ENCODE measurements around the gene SIRPG. TPM values are rescaled to one million over a fixed set of nuclear protein-coding genes. Genes with fewer than 3 reads are reported as not detected.
"Not testable (repeated sequence)": the region's sequence is repeated elsewhere in the genome, so short reads cannot be mapped to it uniquely, and the experiment has no call there.

Gene SIRPG
- total RNA-seq, 1 donor from 2014 or later = not detected

DNA sequence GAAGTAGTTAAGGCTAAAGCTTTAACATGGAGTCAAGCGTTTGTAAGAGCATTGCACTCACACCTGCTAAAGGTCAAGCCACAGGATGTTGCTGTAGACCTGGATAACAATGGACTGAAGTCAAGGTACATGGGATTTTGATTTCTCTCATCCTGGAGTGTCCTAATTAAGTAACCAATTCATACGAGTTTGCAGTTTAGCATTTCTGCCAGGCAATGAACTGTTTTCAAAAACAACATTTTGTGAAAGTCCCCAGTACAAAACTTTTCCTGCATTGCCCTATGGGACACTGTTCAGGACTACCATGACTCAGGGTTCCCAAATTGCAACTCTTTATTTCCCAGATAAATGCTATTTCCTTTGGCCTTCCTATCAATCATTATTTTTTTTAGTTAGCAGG lies 20.4 kb downstream of the SIRPG start:
- DNase-seq (ENCODE audit: low spot score) (no peak), ATAC-seq (no peak)

DNA sequence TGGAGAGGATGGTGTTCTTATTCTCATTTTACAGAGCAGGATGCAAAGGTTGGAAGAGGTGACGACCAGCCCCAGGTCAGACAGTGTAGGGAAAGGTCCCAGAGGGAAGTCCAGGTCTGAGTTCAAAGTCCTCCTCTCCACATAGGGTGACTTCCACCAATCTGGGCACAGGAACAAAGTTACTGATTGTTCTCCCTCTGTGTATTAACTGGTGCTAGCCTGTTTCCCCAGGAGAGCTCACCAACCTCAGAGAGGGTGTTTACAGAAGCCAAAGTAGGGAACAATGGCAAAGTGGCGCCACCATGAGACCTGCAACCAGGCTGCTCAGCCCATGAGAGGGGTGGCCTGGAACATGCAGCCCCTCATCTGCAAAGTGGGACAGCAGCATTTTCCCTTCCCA lies 21.0 kb downstream of the SIRPG start:
- DNase-seq (ENCODE audit: low spot score) (no peak), ATAC-seq (peak; percentile 40)

DNA sequence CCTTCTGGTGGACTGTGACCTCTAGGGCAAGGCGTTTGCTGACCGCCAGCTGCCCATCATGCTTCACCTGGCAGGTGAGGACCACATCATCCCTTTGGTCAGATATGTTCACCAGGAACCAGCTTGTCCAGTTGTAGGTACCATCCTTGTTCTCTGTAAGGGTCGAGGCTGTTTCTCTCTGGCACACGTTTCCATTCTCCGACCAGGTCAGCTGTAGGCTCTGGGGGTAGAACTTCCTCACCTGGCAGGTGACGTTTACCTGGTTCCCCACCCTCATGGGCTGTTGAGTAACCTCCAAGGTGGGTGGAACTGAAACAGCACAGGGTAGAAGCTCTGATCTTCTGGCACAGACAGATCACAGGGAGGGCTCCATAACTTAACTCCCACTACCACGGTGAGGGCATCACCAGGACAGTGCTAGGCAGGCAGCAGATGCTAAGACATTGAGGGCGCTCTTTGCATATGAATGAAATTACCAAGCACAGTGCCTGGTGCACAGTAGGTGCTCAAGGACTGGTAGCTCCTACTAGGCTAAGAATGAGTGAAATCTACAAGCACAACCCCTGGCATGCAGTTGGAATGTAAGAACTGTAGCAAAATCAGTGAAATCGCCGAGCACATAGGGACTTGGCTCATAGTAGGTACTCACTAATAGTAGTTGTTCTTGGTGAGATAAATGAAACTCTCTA lies 22.1 kb downstream of the SIRPG start:
- ATAC-seq = no peak
- DNase-seq (ENCODE audit: low spot score) = no peak

DNA sequence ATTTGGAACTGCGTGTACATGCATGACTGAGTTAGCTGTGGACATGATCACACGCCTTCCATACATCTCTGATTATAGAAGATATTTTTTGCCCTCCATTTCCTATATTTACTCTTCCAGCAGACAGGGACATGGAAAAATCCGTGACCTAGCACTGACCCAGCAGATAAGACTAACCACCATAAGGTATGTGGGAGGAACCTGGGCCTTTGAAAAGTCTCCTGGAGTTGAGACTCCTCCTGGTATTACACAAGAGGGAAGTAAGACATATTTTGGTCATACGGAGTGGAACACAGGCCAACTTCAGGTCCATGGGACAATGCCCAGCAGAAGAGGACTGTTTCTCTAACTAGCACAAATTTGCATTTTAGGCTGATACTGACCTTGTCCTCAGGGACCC lies 24.0 kb downstream of the SIRPG start:
- DNase-seq (ENCODE audit: low spot score) (no peak), ATAC-seq (no peak)

DNA sequence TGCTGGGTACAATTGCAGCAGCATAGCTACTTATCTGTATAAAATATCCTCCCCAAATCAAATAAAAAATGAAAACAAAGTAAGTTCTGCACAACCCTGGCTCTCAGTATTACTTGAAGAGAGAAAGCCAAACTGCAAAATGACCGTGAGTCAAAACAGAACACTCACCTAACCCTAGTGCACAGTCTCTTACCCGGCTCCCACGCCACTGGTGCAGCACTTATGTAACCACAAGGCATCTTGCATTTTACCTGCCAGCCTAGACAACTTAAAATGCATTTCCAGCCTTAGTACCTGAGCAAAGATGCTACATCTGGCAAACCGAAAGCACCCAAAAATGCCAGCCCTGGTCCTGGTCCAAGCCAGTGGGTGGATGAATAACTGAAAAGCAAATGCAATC lies 25.4 kb downstream of the SIRPG start:
- DNase-seq (ENCODE audit: low spot score) = no peak
- no peak for ATAC-seq

DNA sequence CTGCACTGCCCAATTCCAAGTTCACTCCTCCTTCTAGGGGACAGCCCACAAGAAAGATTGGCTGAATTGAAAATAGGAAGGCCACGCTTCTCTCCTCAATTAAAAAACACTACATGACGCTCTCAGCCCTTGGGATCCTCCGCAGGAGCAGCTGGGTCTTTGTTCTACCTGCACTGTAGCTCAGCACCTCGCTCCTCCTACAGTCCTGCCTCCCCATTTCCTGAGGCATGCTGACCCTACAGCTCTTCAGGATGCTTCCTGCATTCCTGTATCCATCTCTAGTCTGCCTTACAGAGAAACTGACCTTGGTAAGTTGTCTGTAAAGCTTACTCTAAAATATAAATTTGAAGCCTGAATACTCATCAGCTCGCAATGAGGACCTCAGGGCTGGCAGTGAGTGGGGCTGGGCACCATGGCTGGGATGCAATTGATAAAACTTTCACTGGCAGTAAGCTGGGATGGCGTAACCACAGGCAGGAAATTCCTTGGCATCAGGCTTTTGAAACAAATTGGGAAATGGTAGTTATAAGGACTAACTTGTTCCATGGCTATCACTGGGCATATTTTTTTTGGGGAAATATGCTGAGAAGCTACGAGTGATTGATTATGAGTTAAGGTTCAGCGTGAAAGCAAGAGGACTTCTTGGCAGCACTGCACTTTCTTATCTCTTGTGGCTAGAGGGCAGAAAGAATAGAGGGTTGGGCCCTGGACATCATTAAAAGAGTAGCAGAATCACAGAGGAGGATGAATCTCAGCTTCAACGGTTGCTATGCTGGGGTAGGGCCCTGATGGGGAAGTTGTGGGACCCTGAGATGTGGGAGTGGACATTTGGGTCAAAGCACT lies 26.0 kb downstream of the SIRPG start:
- ATAC-seq = peak; percentile 43

DNA sequence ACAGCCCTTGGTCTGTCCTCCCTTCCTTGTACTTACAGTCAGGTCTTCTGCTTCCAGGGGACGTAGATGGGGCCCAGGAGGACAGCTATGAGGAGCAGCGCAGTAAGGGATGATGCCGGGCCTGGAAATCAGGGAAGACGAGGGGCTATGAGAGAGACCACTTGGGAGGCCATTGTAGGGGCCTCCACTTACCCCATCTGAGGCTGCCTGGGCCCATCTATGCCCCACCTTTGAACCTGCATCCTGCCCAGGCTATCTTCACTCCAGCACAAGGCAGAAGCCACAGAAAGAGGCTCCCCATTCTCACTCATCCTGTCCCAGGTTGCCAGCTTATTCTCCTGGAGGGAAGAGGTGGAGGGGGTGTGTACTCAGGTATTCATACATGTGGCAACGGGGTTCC lies 27.4 kb downstream of the SIRPG start:
- DNase-seq (ENCODE audit: low spot score) (no peak), ATAC-seq (no peak)

More for the DNA sequence above, 26.0 kb downstream of the SIRPG start:
- no peak for DNase-seq (ENCODE audit: low spot score)

DNA sequence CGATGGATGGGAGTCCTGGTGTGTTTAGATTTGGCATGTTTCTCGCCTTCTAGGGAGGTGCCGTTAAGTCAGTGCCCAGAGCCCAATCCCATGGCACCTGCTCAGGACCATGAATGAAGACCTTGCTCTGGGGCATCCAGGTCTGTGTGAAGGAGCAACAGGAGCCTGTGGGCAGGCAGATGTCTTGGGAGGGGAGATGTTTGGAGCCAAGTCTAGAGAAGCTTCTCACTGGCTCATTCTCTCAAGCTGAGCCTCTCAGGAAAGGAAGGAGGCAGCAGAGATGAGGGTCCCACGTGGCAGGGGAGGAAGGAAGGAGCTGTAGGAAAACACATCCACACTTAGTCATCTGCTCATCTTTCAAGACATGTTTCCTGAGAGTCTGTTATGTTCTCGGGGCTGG lies 28.3 kb downstream of the SIRPG start:
- no peak for DNase-seq (ENCODE audit: low spot score)
- ATAC-seq = no peak

DNA sequence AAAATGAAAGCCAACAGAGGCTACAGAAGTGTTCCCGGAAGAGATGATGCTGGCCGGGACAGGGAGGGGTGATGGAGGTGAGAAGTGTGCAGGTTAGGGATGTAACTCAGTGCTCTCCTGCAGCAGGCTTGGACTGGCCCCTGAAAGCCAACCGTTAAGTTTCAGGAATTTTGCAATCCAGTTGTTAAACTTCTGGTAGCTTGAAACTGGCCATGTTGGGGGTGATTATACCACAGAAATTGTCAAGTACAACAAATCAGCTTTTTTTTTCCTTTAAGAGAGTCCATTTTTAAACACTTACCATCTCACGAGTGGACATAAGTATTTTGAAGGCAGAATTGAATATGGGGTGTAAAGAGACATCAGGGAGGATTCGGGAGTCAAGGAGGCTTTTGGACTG lies 29.0 kb downstream of the SIRPG start:
- ATAC-seq (no peak), DNase-seq (ENCODE audit: low spot score) (no peak)

DNA sequence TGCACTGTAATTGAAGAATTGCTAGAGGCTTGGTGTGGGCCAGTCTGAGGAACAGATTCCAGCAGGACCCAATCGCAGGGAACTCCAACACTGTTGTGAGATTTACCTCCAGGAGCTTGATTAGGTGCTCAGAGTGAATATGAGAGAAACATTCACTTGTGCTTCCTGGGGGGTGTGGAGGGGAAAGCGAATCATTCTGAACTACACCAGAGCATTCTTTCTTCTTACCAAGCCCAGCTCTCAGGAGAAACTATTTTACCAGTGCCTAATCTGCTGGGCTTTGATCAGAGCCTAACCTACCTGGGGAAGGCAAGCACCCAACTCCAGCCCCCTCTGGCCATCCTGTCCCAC lies 30.4 kb downstream of the SIRPG start:
- ATAC-seq = no peak
- DNase-seq (ENCODE audit: low spot score) = no peak

DNA sequence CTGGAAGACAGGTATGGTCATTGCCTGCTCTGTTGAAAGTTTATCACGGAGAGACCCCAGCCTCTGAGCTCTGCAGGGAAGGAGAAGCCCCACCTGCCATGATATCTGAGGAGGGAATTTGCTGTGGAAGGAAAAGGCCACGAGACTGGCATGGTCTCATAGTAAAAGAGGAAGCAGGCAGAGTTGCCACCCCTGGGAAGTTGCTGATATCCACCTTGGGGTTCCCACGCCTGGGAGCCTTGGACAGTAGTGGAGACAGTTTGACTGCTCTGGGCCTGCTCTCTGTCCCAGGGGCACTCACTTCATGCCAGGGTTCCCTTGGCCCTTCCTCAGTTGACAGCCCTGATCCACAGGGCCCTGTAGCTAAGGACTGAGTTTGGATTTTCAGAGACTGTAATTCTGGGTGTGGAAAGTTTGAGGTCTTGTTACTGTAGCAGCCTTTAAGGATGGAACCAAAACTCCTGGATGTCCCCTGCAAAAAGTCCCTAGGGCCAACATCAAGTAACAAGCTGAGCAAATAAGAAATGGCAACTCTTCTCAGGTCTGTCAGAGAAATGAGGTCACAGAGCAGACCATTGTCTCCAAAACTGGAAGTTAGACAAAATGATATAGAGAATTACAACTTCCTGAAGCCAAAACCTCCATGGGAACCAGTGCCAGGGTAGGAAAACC lies 30.9 kb downstream of the SIRPG start:
- DNase-seq (ENCODE audit: low spot score) (no peak), ATAC-seq (no peak)

DNA sequence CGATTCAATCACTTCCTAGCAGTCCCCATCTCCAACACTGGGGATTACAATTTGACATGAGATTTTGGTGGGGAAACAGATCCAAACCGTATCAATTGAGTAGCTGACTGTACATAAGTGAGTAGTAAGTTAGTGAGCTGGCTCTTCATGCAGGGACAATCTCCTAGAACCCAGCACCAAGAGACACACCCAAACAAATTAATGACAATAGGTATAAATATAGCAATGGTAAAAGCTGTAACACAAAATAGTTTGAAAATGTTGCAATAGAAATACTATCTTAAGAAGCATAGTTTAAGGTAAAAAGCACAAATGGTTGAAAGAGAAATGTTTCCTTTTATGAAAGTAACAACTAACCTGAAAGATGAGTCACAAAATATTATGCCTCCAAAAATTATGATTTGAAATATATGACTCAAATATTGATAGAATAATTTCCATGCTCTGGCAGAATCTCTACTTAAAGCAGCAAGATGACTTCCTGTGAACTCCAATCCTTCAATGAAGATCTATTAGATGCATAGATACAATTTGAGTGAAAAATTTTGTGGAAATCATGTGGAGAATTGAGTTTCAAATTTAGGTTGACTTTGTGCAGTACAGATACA lies 32.4 kb downstream of the SIRPG start:
- ATAC-seq = no peak
- no peak for DNase-seq (ENCODE audit: low spot score)

DNA sequence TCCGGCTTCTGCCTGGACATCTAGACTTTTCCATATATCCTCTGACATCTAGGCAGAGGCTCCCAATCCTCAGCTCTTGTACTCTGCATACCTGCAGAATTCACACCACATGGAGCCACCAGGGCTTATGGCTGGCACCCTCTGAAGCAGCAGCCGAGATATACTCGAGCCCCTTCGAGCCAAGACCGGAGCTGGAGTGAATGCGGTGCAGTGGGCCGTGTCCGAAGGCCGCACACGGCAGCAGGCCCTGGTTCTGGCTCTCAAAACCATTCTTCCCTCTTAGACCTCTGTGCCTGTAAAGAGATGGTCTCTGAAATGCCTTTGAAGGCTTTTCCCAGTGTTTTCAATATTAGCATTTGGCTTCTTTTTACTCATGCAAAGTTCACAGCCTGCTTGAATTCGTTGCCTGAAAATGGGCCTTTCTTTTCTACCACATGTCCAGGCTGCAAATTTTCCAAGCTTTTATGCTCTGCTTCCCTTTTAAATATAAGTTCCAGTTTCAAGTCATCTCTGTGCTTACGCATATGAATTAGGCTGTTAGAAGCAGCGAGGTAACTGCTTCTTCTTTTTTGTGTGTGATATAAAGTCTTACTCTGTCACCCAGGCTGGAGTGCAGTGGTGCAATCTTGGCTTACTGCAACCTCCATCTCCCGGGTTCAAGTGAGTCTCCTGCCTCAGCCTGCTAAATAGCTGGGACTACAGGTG lies 33.9 kb downstream of the SIRPG start:
- no peak for ATAC-seq
- no peak for DNase-seq (ENCODE audit: low spot score)

DNA sequence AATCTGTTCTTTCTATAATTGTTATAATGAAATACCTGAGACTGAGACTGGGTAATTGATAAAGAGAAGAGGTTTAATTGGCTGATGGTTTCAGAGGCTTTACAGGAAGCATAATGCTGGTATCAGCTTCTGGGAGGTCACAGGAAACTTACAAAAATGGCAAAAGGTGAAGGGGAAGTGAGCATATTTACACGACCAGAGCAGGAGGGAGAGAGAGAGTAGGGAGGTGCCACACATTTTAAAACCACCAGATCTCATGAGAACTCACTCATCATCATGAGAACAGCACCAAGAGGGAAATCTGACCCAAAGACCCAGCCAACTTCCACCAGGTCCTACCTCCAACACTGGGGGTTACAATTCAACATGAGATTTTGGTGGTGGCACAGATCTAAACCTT lies 35.1 kb downstream of the SIRPG start:
- ATAC-seq = no peak
- DNase-seq (ENCODE audit: low spot score) = no peak

DNA sequence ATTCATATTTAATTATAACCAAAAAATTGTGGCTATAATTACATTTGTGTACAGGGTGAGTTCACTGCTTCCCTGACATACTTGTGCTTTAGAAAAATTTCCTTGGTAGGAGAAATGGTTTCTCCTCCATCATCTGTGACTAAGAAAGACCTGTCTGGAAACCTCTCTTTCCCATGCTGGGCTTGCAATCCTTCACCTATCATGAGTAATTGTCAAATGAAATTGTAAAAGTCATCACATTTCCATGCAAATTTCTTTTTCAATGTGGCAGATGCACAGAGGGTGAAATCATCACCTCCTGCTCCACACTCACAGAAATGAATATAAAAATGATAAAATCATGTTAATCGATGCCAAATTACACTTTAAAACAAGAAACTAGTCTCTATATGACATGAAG lies 36.3 kb downstream of the SIRPG start:
- no peak for DNase-seq (ENCODE audit: low spot score)
- no peak for ATAC-seq

DNA sequence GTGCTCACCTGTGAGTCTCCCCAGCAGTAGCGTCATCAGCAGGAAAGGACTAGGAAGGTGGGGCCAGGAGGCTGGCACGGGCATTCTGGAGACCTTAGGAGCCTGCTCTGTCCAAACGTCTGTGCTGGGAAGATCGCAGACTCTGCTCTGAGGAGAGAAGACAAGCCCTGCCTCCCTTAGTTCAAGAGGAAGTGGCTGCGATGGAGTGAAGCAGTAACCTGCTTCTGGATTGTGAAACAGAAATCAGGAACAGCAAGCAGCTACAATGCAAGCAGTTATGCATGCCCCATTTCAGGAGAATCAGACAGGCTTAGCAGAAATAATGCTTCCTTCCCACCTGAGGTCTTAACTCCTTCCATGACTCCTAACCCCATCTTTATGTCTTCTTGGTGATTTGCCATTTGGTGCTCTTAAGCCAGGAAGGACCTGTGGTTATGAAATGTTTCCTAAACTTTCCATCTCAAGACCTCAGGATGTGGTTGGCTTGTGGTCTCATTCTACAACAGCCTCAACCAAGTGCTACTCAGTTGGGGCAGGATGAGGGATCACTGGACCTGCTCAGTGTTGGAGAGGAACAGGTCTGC lies 37.6 kb downstream of the SIRPG start, which contains the start of gene SIRPB1:
Gene SIRPB1, minus strand, starts transcription at position 149 of the 584 bp plus-strand sequence. Its CDS starts 65 bp downstream, at position 84.
- DNase-seq (ENCODE audit: low spot score) (no peak), ATAC-seq (peak; percentile 34)

DNA sequence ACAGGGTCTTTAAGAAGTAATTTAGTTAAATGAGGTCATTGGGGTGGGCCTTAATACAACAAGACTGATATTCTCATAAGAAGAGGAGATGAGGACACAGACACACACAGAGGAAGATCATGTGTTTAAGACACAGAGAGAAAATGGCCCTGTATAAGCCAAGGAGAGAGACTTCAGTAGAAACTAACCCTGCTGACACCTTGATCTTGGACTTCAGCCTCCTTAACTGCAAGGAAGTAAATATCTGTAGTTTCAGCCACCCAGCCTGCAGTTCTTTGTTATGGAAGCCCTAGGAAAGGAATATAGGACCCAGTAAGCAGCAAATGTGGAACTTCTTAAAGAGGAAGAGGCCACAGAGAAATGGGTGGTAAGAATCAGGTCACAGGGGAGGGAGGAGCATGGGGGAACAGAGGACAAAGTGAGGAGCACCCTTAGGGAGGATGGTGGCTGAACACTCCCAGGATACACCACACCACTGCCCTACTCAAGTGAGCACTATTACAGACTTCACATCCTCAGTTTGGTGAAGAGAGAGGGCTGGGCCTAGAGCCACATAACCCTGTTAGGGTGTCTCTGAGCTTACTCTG lies 38.5 kb downstream of the SIRPG start:
- ATAC-seq (peak; percentile 29), DNase-seq (ENCODE audit: low spot score) (no peak)

DNA sequence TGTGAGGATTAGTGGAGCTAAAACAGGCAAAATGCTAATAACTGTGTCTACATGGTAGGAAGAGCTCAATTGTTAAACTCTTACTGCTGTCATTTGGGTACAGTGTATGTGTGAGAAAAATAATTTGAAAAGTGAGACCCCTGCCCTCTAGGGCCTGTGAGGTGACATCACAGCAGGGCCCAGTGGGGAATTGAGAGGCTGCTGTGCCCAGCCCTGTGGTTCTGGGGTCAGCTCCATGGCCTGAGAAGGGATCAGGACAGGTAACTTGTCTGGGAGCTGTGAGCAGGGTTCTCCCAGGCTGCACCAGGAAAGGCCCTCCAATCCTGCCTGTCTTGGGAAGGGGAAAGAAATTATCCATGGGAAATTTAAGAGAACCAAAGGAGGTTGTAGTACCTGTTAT lies 39.1 kb downstream of the SIRPG start:
- ATAC-seq = no peak
- no peak for DNase-seq (ENCODE audit: low spot score)

DNA sequence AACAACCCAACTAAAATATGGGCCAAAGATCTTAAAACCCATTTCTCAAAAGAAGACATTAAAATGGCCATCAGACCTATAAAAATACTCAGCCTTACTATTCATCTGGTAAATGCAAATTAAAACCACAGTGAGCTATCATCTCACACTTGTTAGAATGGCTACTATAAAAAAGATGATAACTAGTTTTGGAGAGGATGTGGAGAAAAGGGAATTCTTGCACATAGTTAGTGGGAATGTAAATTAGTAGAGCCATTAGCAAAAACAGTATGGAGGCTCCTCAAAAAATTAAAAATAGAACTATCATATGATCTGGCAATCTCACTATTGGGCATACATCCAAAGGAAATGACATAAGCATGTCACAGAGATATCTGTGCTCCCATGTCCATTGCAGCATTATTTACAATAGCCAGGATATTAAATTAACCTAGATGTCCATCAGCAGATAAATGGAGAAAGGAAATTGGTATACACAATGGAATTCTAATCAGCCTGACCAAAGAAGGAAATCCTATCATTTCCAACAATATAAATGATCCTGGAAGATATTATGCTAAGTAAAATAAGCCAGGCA lies 40.6 kb downstream of the SIRPG start:
- DNase-seq (ENCODE audit: low spot score) (no peak), ATAC-seq (no peak)

DNA sequence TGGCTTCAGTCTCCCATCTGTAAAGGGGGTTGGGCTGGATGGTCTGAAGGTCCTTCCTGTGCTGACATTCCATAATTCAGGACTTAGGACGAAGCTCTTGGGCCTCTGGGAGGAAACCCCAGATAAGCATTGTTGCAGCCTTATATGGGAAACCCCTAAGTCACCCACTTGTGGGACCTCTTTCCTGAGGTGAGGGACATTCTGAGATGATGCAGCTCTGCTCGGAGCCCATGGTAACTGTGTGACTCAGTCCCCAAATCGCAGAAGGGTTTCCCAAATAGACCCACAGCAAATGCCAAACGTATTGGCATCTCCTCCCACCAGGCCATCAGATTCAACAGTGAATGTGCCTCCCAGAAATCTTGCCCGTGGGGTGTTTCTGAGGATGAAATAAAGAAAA lies 47.2 kb downstream of the SIRPG start:
- ATAC-seq; DNase-seq (ENCODE audit: low spot score): not testable (repeated sequence)
